K562 (cell line): Measurements from ENCODE around the gene RAB25. TPM values are rescaled to one million over a fixed set of nuclear protein-coding genes. Genes with fewer than 3 reads are reported as not detected.

Experiments
- BDP1 ChIP-seq: IDR thresholded peaks from 3 replicates; pipeline ENCODE4 v1.6.1; 2011; ENCODE audit not compliant: insufficient read length, insufficient read depth
- CREB1 ChIP-seq, 2 experiments: sonication (generic) in 1 of 2; formaldehyde crosslinking in 1 of 2; IDR thresholded peaks; 2 replicates each; pipeline versions ENCODE4 v1.6.1 to v1.8.0; 2012 to 2022; ENCODE audit warnings: inconsistent platforms in 1 of 2, mild to moderate bottlenecking in 1 of 2, missing genetic modification reagents in 1 of 2, moderate library complexity in 1 of 2
- ELF4 ChIP-seq: fragments of 450-650 bp; formaldehyde crosslinking; IDR thresholded peaks from 2 replicates; pipeline ENCODE4 v1.4.0; 2022; ENCODE audit warnings: missing genetic modification characterization
- EP400 ChIP-seq: fragments of 450-650 bp; IDR thresholded peaks from 2 replicates; pipeline ENCODE4 v1.6.1; 2017; ENCODE audit warnings: antibody characterized with exemption, mild to moderate bottlenecking, moderate library complexity
- FOXK1 ChIP-seq: sonication (generic); formaldehyde crosslinking; IDR thresholded peaks from 2 replicates; pipeline ENCODE4 v1.8.0; 2022; ENCODE audit warnings: missing genetic modification reagents, mild to moderate bottlenecking, borderline replicate concordance
- FUS ChIP-seq: fragments of 200-400 bp; formaldehyde crosslinking; optimal IDR thresholded peaks from 2 replicates; pipeline ENCODE3; 2017; ENCODE audit warnings: low read depth, low read length
- GTF2F1 ChIP-seq: IDR thresholded peaks from 2 replicates; pipeline ENCODE4 v1.6.1; 2011; ENCODE audit warnings: low read depth, low read length, improper control_type of control experiment
- HMG20B ChIP-seq: fragments of 250-450 bp; sonication (Bioruptor Pico); IDR thresholded peaks from 2 replicates; pipeline ENCODE4 v1.5.0; 2021; ENCODE audit warnings: mild to moderate bottlenecking
- HNRNPK ChIP-seq: fragments of 200-400 bp; formaldehyde crosslinking; IDR thresholded peaks from one replicate; pipeline ENCODE4 v1.6.1; 2018; ENCODE audit warnings: mild to moderate bottlenecking, low read depth, low read length; ENCODE audit not compliant: poor library complexity, severe bottlenecking
- LARP7 ChIP-seq: fragments of 450-650 bp; IDR thresholded peaks from 2 replicates; pipeline ENCODE4 v1.6.1; 2016
- NR1H2 ChIP-seq: sonication (generic); formaldehyde crosslinking; IDR thresholded peaks from 2 replicates; pipeline ENCODE4 v1.4.0; 2020; ENCODE audit warnings: mild to moderate bottlenecking, missing genetic modification reagents
- SMARCB1 ChIP-seq: IDR thresholded peaks from 2 replicates; pipeline ENCODE4 v1.6.1; 2011; ENCODE audit warnings: improper control_type of control experiment, low read depth; ENCODE audit not compliant: insufficient read length
- SRSF3 ChIP-seq: fragments of 200-400 bp; formaldehyde crosslinking; IDR thresholded peaks from 2 replicates; pipeline ENCODE4 v1.6.1; 2016; ENCODE audit warnings: mild to moderate bottlenecking, low read length, moderate library complexity; ENCODE audit not compliant: insufficient read depth
- TOE1 ChIP-seq, 2 experiments: fragments of 450-650 bp in 1 of 2; sonication (generic) in 1 of 2; formaldehyde crosslinking in 1 of 2; IDR thresholded peaks; 2 replicates each; pipeline versions ENCODE4 v1.7.1 to v1.8.0; 2016 to 2022; ENCODE audit warnings: borderline replicate concordance in 2 of 2, mild to moderate bottlenecking in 2 of 2, antibody characterized with exemption in 1 of 2, inconsistent platforms in 1 of 2, low read depth in 1 of 2, missing genetic modification reagents in 1 of 2, moderate library complexity in 1 of 2
- TRIM24 ChIP-seq, 2 experiments: fragments of 450-650 bp; IDR thresholded peaks; 2 replicates each; pipeline ENCODE4 v1.6.1; 2016
- polyA plus RNA-seq, 8 experiments: library from polyadenylated mRNA; depleted of rRNA in 4 of 8; stranded (reverse) in 5 of 8; unstranded in 3 of 8; fragments of >200 nt; fragmentation: Nextera tagmentation in 2 of 8; fragmentation: Illumina TruSeq in 1 of 8; extraction: Ambion mirVana in 2 of 8; extraction: Trizol in 1 of 8; gene quantifications; 2 replicates each; pipeline versions ENCODE4 v1.2.1 to v1.2.3, GENCODE V29; 2011 to 2014; ENCODE audit warnings: inconsistent platforms in 1 of 8, missing spikeins in 1 of 8
- total RNA-seq, 7 experiments: library from RNA; depleted of rRNA in 6 of 7; stranded (reverse); fragments of >200 nt in 6 of 7; fragmentation: Illumina TruSeq in 2 of 7; extraction: Trizol in 2 of 7; gene quantifications; 2 replicates each; pipeline versions ENCODE4 v1.2.1 to v1.2.3, GENCODE V29; 2011 to 2021; ENCODE audit warnings: low replicate concordance in 1 of 7
- TF ChIP-seq, protein P1 (sequence below): sonication (generic); formaldehyde crosslinking; IDR thresholded peaks from 2 replicates; pipeline ENCODE4 v1.4.0; 2020; ENCODE audit warnings: mild to moderate bottlenecking, missing genetic modification reagents
- TF ChIP-seq, protein P2 (sequence below): fragments of 250-450 bp; sonication (Bioruptor Pico); IDR thresholded peaks from 2 replicates; pipeline ENCODE4 v1.8.0; 2022; ENCODE audit warnings: inconsistent platforms
- TF ChIP-seq, protein P3 (sequence below): fragments of 200-800 bp; sonication (Bioruptor generic); IDR thresholded peaks from 2 replicates; pipeline ENCODE4 v1.6.1; 2016; ENCODE audit warnings: missing genetic modification characterization, missing compliant biosample characterization

RAB25 gene
- total and polyA plus RNA-seq, 9 of the 15 experiments (the other 6 are each of a cell fraction or from before 2014, with no cell fraction given): 0.10 to 0.27 (median 0.13) TPM; not detected in 6

DNA sequence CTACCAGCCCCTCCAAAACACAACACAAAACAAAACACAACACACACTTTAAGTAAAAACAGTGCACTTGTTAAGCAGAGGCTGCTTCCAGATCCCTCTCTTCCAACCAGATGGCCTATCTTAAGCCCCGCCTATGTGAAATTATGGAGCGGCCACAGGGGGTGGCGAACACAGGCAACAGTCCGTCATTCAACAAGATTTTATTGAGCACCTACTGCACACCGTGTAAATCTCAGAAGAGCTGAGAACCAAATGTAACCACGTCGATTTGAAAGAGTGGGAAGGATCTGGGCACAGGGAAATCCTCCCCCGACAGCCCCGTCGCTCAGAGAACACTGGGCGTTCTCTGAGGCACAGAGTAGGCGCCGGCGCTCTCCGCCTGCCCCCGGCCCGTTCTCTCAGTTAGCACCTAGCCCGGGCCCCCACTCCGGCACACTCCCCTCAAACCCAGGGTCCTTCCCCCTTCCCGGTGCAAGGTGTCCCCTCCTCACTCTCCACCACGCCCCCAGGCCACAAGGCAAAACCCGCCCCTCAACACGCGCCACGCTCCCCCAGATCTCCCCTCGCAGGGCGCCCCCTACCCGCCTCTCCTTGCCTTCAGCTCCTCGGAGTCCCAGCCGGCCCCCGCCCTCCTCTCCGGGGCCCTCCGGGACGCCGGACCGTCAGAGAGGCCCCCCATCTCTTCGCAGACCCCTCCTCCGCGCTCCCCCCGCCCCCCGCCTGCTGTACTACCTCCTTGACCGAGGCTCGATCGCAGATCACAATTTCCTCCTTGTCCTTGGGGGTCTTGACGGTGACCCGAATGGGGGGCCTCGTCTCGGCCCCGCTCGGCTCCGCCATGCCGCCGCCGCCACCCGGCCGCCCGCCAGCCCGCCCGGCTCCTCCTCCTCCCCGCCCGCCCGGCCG is 7.8 kb upstream of the RAB25 start (continued):
- TF ChIP-seq NR1H2 (CRISPR knock-in tag) (no peak), TOE1 (IDR thresholded peaks at IDR 0.05; ENCODE audit: borderline replicate concordance) (peak; percentile 47; the same call in 1 of the 2 replicates), TOE1 (CRISPR knock-in tag; IDR thresholded peaks at IDR 0.05; ENCODE audit: borderline replicate concordance, low read depth) (no peak), SRSF3 (no peak), HNRNPK (no peak), SMARCB1 (no peak), BDP1 (no peak), CREB1 (IDR thresholded peaks at IDR 0.05) (peak; percentile 26; the same call in 1 of the 2 replicates), CREB1 (CRISPR knock-in tag; IDR thresholded peaks at IDR 0.05) (0 out of 2 replicates have a peak, but pooled peaks have one; percentile 15), EP400 (peak; percentile 84), GTF2F1 (no peak), HMG20B (CRISPR knock-in tag) (no peak), FOXK1 (CRISPR knock-in tag) (no peak), TRIM24 (IDR thresholded peaks at IDR 0.05) (no peak), FUS (no peak), ELF4 (CRISPR knock-in tag) (no peak), LARP7 (0 out of 2 replicates have a peak, but pooled peaks have one; percentile 54)
- TF ChIP-seq, protein P1, sequence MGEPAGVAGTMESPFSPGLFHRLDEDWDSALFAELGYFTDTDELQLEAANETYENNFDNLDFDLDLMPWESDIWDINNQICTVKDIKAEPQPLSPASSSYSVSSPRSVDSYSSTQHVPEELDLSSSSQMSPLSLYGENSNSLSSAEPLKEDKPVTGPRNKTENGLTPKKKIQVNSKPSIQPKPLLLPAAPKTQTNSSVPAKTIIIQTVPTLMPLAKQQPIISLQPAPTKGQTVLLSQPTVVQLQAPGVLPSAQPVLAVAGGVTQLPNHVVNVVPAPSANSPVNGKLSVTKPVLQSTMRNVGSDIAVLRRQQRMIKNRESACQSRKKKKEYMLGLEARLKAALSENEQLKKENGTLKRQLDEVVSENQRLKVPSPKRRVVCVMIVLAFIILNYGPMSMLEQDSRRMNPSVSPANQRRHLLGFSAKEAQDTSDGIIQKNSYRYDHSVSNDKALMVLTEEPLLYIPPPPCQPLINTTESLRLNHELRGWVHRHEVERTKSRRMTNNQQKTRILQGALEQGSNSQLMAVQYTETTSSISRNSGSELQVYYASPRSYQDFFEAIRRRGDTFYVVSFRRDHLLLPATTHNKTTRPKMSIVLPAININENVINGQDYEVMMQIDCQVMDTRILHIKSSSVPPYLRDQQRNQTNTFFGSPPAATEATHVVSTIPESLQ (CRISPR knock-in tag): no peak
- TF ChIP-seq, protein P2, sequence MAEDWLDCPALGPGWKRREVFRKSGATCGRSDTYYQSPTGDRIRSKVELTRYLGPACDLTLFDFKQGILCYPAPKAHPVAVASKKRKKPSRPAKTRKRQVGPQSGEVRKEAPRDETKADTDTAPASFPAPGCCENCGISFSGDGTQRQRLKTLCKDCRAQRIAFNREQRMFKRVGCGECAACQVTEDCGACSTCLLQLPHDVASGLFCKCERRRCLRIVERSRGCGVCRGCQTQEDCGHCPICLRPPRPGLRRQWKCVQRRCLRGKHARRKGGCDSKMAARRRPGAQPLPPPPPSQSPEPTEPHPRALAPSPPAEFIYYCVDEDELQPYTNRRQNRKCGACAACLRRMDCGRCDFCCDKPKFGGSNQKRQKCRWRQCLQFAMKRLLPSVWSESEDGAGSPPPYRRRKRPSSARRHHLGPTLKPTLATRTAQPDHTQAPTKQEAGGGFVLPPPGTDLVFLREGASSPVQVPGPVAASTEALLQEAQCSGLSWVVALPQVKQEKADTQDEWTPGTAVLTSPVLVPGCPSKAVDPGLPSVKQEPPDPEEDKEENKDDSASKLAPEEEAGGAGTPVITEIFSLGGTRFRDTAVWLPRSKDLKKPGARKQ (CRISPR knock-in tag): no peak
- TF ChIP-seq, protein P3, sequence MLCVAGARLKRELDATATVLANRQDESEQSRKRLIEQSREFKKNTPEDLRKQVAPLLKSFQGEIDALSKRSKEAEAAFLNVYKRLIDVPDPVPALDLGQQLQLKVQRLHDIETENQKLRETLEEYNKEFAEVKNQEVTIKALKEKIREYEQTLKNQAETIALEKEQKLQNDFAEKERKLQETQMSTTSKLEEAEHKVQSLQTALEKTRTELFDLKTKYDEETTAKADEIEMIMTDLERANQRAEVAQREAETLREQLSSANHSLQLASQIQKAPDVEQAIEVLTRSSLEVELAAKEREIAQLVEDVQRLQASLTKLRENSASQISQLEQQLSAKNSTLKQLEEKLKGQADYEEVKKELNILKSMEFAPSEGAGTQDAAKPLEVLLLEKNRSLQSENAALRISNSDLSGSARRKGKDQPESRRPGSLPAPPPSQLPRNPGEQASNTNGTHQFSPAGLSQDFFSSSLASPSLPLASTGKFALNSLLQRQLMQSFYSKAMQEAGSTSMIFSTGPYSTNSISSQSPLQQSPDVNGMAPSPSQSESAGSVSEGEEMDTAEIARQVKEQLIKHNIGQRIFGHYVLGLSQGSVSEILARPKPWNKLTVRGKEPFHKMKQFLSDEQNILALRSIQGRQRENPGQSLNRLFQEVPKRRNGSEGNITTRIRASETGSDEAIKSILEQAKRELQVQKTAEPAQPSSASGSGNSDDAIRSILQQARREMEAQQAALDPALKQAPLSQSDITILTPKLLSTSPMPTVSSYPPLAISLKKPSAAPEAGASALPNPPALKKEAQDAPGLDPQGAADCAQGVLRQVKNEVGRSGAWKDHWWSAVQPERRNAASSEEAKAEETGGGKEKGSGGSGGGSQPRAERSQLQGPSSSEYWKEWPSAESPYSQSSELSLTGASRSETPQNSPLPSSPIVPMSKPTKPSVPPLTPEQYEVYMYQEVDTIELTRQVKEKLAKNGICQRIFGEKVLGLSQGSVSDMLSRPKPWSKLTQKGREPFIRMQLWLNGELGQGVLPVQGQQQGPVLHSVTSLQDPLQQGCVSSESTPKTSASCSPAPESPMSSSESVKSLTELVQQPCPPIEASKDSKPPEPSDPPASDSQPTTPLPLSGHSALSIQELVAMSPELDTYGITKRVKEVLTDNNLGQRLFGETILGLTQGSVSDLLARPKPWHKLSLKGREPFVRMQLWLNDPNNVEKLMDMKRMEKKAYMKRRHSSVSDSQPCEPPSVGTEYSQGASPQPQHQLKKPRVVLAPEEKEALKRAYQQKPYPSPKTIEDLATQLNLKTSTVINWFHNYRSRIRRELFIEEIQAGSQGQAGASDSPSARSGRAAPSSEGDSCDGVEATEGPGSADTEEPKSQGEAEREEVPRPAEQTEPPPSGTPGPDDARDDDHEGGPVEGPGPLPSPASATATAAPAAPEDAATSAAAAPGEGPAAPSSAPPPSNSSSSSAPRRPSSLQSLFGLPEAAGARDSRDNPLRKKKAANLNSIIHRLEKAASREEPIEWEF: no peak
